ENCODE results near the gene ZMIZ1.

DNA sequence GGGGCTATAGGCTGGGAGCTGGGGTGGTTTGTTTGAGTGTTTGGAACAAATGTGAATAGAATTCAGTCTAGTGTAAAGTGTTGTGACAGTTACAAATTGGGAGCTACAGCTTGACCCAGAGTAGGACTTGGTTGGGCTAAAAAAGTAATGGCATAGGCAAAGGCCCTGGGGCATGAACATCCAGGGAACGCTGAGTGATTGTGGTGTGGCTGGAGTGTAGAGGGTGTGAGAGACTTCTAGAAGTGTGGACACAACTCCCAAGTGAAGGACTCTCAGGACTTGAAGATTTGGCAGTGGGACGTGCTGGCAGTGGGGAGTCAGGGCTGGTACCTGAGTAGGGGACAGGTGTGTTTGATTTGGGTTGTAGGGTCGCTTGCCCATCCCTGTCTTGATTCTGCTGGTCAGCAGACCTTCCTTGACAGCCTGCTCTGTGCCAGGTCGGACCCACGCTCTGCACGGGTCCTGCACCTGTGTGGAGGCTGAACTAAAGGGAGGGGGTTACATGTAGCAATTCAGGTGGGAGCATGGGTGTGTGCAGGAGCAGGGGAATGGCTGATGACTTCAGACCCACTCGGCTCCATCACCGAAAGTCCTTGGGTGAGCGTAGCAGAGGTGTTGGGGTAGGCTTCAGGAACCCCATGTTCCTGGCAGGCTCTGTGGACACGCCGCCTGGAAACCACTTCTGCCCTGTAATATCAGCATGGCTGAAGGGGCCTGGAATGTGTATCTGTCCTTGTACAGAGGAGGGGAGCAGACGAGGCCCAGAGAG, 43.3 kb downstream of the ZMIZ1 start:
- TF ChIP-seq POLR2AphosphoS5 (IDR thresholded peaks at IDR 0.05) = no peak
- TF ChIP-seq CTCF (IDR thresholded peaks at IDR 0.05; ENCODE audit: poor library complexity, severe bottlenecking) = no peak
- no peak for TF ChIP-seq RAD21 (conservative IDR thresholded peaks at IDR 0.05)
